ENCODE data around the gene MRPL50. TPM values are rescaled to one million over a fixed set of nuclear protein-coding genes. Genes with fewer than 3 reads are reported as not detected.

The MRPL50 gene
- total and polyA plus RNA-seq, 2 donors (not counting 1 experiment from before 2014, with no cell fraction given): 11.8 to 12.2 TPM

- no peaks in the 10 kb centered on the region for H3K4me1 ChIP-seq (ENCODE audit: control insufficient read depth, extremely low read depth, insufficient read depth, low read length)
- H3K4me2 ChIP-seq (ENCODE audit: extremely low read depth, insufficient read depth, low read length): no peak within 1 kb of the TSS
- no peaks in the 10 kb centered on the region for H3K79me2 ChIP-seq (ENCODE audit: control insufficient read depth, insufficient read depth, low read length)
- H4K20me1 ChIP-seq (ENCODE audit: control insufficient read depth, extremely low read depth, insufficient read depth, low read length): no peaks in the 10 kb centered on the region
- H3K9ac ChIP-seq (ENCODE audit: insufficient read depth, low read length): no peak within 1 kb of the TSS
- H3K27me3 ChIP-seq (ENCODE audit: control insufficient read depth, insufficient read depth, low read length): no peaks in the 10 kb centered on the region
- no peak for TF ChIP-seq EZH2 (IDR thresholded peaks at IDR 0.05; ENCODE audit: low read length, missing control alignments)
- TF ChIP-seq, protein P1, sequence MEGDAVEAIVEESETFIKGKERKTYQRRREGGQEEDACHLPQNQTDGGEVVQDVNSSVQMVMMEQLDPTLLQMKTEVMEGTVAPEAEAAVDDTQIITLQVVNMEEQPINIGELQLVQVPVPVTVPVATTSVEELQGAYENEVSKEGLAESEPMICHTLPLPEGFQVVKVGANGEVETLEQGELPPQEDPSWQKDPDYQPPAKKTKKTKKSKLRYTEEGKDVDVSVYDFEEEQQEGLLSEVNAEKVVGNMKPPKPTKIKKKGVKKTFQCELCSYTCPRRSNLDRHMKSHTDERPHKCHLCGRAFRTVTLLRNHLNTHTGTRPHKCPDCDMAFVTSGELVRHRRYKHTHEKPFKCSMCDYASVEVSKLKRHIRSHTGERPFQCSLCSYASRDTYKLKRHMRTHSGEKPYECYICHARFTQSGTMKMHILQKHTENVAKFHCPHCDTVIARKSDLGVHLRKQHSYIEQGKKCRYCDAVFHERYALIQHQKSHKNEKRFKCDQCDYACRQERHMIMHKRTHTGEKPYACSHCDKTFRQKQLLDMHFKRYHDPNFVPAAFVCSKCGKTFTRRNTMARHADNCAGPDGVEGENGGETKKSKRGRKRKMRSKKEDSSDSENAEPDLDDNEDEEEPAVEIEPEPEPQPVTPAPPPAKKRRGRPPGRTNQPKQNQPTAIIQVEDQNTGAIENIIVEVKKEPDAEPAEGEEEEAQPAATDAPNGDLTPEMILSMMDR (conservative IDR thresholded peaks at IDR 0.05 in 1 of 2, IDR thresholded peaks at IDR 0.05 in 1 of 2; ENCODE audit: low read depth in 1 of 2, low read length in 2 of 2): no peak
- DNase-seq (ENCODE audit: low read depth in 2 of 2): no peak
- no peak within 1 kb of the TSS for H2AFZ ChIP-seq (ENCODE audit: low read length)
- H3K36me3 ChIP-seq (ENCODE audit: control insufficient read depth, insufficient read depth, low read length): no peaks in the 10 kb centered on the region
- no peaks in the 10 kb centered on the region for H3K9me3 ChIP-seq (ENCODE audit: control insufficient read depth, insufficient read depth, low read depth, low read length)
- H3K27ac ChIP-seq (ENCODE audit: insufficient read depth, low read length): no peak within 1 kb of the TSS
- no peak within 1 kb of the TSS for H3K4me3 ChIP-seq (replicated peaks in 1 of 4; ENCODE audit: control extremely low read depth in 1 of 4, insufficient read depth in 1 of 4, low read depth in 3 of 4, low read length in 4 of 4)
These were observed 37.2 kb upstream of the MRPL50 start, which contains the start of gene ALDOB for GRCh38 chr9:101435601-101436079. Gene ALDOB (minus strand): TSS chr9:101435774. CDS start chr9:101430887, 4,887 bp downstream.

GRCh38 chr9:101434998-101435397 is 36.6 kb upstream of the MRPL50 start:
- DNase-seq (ENCODE audit: low read depth in 2 of 2): no peak
- H4K20me1 ChIP-seq (ENCODE audit: control insufficient read depth, extremely low read depth, insufficient read depth, low read length): no peaks in the 10 kb centered on the region
- H3K27ac ChIP-seq (ENCODE audit: insufficient read depth, low read length): no peak overlapping the region
- no peak overlapping the region for H3K4me2 ChIP-seq (ENCODE audit: extremely low read depth, insufficient read depth, low read length)
- H3K9ac ChIP-seq (ENCODE audit: insufficient read depth, low read length): no peak overlapping the region
- no peaks in the 10 kb centered on the region for H3K4me1 ChIP-seq (ENCODE audit: control insufficient read depth, extremely low read depth, insufficient read depth, low read length)
- no peak overlapping the region for H2AFZ ChIP-seq (ENCODE audit: low read length)
- no peaks in the 10 kb centered on the region for H3K36me3 ChIP-seq (ENCODE audit: control insufficient read depth, insufficient read depth, low read length)
- no peak overlapping the region for H3K4me3 ChIP-seq (replicated peaks in 1 of 4; ENCODE audit: control extremely low read depth in 1 of 4, insufficient read depth in 1 of 4, low read depth in 3 of 4, low read length in 4 of 4)
- TF ChIP-seq, protein P1 (conservative IDR thresholded peaks at IDR 0.05 in 1 of 2, IDR thresholded peaks at IDR 0.05 in 1 of 2; ENCODE audit: low read depth in 1 of 2, low read length in 2 of 2): no peak
- TF ChIP-seq EZH2 (IDR thresholded peaks at IDR 0.05; ENCODE audit: low read length, missing control alignments): no peak
- no peaks in the 10 kb centered on the region for H3K79me2 ChIP-seq (ENCODE audit: control insufficient read depth, insufficient read depth, low read length)
- no peaks in the 10 kb centered on the region for H3K9me3 ChIP-seq (ENCODE audit: control insufficient read depth, insufficient read depth, low read depth, low read length)
- no peaks in the 10 kb centered on the region for H3K27me3 ChIP-seq (ENCODE audit: control insufficient read depth, insufficient read depth, low read length)

GRCh38 chr9:101433229-101433628 is 34.8 kb upstream of the MRPL50 start:
- no peak for DNase-seq (ENCODE audit: low read depth in 2 of 2)
- no peak overlapping the region for H3K27ac ChIP-seq (ENCODE audit: insufficient read depth, low read length)
- TF ChIP-seq, protein P1 (conservative IDR thresholded peaks at IDR 0.05 in 1 of 2, IDR thresholded peaks at IDR 0.05 in 1 of 2; ENCODE audit: low read depth in 1 of 2, low read length in 2 of 2): no peak
- TF ChIP-seq EZH2 (IDR thresholded peaks at IDR 0.05; ENCODE audit: low read length, missing control alignments): no peak

More at GRCh38 chr9:101433229-101433628, 34.8 kb upstream of the MRPL50 start:
- no peak overlapping the region for H2AFZ ChIP-seq (ENCODE audit: low read length)
- H3K4me1 ChIP-seq (ENCODE audit: control insufficient read depth, extremely low read depth, insufficient read depth, low read length): no peaks in the 10 kb centered on the region
- H3K4me3 ChIP-seq (replicated peaks in 1 of 4; ENCODE audit: control extremely low read depth in 1 of 4, insufficient read depth in 1 of 4, low read depth in 3 of 4, low read length in 4 of 4): no peak overlapping the region
- no peaks in the 10 kb centered on the region for H4K20me1 ChIP-seq (ENCODE audit: control insufficient read depth, extremely low read depth, insufficient read depth, low read length)
- no peak overlapping the region for H3K4me2 ChIP-seq (ENCODE audit: extremely low read depth, insufficient read depth, low read length)
- no peaks in the 10 kb centered on the region for H3K27me3 ChIP-seq (ENCODE audit: control insufficient read depth, insufficient read depth, low read length)
- H3K79me2 ChIP-seq (ENCODE audit: control insufficient read depth, insufficient read depth, low read length): no peaks in the 10 kb centered on the region
- H3K9ac ChIP-seq (ENCODE audit: insufficient read depth, low read length): no peak overlapping the region
- H3K36me3 ChIP-seq (ENCODE audit: control insufficient read depth, insufficient read depth, low read length): no peaks in the 10 kb centered on the region
- no peaks in the 10 kb centered on the region for H3K9me3 ChIP-seq (ENCODE audit: control insufficient read depth, insufficient read depth, low read depth, low read length)
